Adipose tissue (tissue), 3 donors: ENCODE results near the gene KRT6A. TPM values are rescaled to one million over a fixed set of nuclear protein-coding genes. Genes with fewer than 3 reads are reported as not detected.
"Not testable (repeated sequence)": the region's sequence is repeated elsewhere in the genome, so short reads cannot be mapped to it uniquely, and the experiment has no call there.

Experiments
- H3K27ac ChIP-seq: one replicate; pipeline ENCODE4 v1.5.1; 2013; ENCODE audit warnings: low read depth, low read length
- WGBS, 3 donors: extraction: QIAGEN DNeasy Blood & Tissue Kit; methylation state at CpG; one replicate each; pipeline ENCODE4 v1.1.7; 2013; 5-methylcytosine and 5-hydroxymethylcytosine counted together
- polyA plus RNA-seq, 3 donors: library from polyadenylated mRNA; stranded (reverse); fragments of 200-250 nt; gene quantifications; one replicate each; pipeline ENCODE4 v1.2.3, GENCODE V29; 2013
- donor health status: healthy with polysubstance abuse.
- donor health status: Bipolar disorder and iron deficiency.
- donor health status: healthy.

The KRT6A gene
- polyA plus RNA-seq, 3 donors, result 0.43 to 9.1 TPM; not detected in 1

DNA sequence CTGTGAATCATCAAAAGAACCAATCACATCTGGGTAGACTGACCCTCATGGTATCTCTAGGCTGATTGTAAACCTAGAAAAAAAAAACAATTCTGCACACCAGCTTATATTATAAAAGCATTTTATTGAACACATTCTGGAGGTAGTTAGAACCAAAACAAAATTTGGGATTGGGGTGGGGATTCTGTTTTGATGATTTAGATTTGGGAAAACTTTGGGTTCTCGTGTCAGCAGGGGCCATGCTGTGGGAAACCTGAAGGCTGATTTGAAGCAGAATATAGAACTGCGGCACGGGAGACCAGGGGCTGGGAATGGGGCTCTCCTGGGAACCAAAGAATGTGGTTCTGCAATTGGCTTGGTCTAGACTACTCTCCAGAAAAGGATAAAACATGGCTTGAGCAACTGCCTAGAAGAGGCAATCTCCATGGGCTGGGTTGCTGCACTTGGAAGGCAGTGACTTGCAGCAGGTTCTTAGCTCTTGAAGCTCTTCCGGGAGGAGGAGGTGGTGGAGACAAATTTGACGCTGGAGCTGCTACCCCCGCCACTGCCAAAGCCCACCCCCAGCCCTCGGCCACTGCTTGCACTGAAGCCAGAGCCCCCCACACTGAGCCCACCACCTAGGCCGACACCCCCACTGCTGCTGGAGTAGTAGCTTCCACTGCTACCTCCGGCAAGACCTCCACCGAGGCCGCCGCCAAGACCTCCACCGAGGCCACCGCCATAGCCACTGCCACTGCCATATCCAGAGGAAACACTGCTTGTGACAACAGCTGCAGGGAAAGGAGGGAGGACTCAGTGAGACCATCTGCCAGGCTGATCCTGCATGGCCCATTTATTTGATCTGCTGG lies 21.6 kb upstream of the KRT6A start:
- 89 to 96% (median 93%) methylated on average over 14 of the region's 14 CpGs for WGBS, 3 donors
- no peak overlapping the region for H3K27ac ChIP-seq

DNA sequence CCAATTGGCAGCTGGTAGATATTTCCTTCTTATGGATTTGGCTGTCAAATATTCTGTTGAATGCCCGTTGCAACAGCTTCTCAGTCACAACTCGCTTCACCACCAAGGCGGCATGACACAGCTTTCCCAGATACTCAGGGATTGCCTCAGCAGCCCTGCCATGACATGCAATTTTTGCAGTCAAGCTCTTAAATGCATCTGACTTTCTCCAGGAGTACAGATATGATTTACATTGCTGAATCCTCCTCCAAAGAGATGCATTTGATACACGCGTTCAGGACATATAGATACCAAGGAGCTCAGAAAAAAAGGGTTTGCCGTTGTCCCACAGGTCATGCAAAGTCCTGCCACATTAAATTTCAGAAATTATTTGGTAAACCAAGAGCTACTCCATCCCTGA lies 20.7 kb upstream of the KRT6A start:
- H3K27ac ChIP-seq, result no peak overlapping the region
- 78 to 88% (median 84%) methylated on average over 6 of the region's 6 CpGs for WGBS, 3 donors

DNA sequence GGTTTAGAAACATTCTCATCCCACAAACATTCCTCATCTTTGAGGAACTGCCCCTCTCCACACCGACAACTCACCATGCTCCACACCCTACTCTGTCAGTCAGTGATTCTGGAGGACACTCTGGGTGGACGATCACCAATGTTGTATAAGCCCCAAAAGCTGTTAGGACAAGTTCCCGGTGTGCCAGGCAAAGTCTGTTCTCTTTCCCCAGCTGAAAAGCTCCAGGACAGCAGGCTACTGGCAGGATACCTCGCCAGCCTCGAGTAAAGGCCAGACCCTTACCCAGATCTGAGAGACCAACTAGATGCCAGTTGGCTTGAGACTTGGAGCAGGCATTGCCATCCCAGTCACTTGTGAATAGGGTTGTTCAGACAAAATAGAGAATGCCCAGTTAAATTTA lies 15.2 kb upstream of the KRT6A start:
- 71 to 91% (median 90%) methylated on average over 5 of the region's 5 CpGs for WGBS, 3 donors
- no peak overlapping the region for H3K27ac ChIP-seq

DNA sequence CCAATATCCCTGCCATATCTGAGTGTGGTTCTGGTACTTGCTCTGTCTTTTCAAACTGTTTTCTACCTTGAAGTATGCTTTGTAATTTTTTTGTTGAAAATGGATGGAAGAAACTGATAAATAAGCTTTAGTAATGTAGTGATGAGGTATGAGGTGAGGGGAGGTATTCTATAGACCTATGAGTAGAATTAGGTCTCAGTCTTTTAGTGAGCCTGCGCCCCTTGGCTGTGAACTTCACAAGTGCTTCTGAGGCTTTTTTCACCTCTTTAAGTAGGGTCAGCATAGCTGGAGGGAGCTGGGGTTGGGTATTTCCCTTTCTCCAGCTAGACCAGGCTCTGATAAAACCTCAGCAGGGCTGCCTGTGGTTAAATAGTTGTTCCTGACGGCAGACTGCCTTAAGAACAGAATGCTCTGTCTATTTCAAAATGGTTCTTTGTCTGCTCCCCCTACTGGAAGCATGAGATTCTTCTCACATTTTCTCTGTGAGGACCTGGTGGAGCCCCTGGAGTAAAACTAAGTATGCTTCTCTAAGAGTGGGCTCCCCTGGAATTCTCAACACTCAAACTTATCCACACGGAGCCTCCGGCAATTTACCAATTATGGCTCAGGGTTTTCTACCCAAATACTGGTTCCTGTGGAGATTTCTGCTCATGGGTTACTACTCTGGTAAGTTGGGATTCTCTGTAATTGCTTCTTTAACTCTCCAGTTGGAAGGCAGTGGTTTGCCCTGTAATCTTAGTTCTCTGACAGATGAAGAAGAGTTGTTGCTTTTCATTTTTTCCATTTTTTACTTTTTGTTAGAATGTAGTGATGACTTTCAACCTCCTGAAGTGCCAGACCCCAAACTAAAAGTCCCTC lies 14.0 kb upstream of the KRT6A start:
- no peak overlapping the region for H3K27ac ChIP-seq
- WGBS, 3 donors, result 29 to 38% (median 35%) methylated on average over 4 of the region's 4 CpGs

DNA sequence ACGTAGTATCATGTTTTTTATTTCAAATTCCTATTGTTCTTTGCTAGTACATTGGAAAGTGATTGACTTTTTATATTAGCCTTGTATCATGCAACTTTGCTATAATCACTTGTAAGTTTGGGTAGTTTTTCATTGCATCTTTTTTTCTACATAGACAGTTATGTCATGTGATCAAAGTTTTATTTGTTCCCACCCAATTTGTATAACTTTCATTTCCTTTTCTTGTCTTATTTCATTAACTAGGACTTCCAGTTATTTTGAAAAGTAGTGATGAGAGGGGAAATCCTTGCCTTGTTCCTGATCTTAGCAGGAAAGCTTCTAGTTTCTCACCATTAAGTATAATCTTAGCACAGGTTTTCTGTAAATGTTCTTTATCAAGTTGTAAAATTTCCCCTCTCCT lies 9.8 kb upstream of the KRT6A start:
- H3K27ac ChIP-seq, result no peak overlapping the region
- 82 to 88% (median 85%) methylated on average over 1 of the region's 1 CpG for WGBS, 3 donors

DNA sequence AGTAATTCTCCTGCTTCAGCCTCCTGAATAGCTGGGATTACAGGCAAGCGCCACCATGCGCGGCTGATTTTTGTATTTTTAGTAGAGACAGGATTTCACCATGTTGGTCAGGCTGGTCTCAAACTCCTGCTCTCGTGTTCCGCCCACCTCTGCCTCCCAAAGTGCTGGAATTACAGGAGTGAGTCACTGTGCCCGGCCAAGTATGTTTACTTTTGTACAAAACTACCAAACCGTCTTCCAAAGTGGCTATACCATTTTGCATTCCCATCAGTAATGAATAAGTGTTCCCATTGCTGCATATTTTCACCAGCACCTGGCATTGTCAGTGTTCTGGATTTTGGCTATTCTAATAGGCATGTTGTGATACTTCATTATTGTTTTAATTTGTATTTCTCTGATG lies 8.4 kb upstream of the KRT6A start:
- no peak overlapping the region for H3K27ac ChIP-seq
- 83 to 90% (median 89%) methylated on average over 7 of the region's 7 CpGs for WGBS, 3 donors

DNA sequence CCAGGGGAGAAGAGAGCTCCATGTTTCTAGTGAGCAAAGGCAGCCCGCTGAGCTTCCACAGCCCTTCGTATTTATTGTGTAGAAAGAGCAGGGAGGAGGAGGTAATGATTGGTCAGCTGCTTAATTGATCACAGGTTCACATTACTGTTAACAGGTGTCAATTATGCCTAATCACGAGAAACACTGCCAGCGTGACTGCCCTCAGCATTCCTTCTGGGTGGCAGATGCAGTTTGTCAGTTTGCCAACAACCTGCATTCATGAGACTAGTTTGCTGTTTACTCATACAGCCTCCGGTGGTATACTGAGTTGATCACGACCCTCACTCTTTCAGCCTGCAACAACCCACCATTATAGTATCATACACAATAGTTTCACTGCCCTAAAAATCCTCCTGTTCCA lies 7.5 kb upstream of the KRT6A start:
- WGBS, 3 donors, result 56 to 86% (median 85%) methylated on average over 6 of the region's 6 CpGs
- H3K27ac ChIP-seq, result not testable (repeated sequence)

DNA sequence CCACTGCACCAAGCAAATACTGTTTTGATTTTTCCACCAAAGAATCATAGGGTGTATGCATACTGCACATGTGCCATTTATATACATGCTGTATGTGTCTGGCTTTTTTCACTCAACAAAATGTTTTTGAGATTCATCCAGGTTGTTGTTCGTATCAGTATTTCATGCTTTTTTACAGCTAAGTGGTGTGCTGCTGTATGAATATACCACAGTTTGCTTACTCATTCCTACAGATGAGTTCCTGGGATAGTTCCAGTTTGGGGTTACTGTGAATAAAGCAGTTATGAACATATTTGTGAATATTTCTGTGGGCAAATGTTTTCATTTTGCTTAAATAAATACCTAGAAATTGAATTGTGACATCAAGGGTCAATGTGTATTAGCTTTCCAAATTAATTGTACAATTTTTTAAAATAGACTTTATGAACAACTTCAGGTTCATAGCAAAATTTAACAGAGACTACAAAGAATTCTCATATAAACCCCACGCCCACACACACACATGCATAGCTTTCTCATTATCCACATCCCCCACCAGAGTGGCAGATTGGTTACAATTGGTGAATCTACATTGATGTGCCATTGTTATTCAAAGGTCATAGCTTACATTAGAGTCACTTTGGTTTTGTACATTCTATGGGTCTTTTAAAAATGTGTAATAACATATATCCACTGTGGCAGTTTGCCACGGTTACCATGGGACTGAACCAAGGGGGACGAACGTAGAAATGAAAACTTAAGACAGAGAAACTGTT lies 6.9 kb upstream of the KRT6A start:
- WGBS, 3 donors, result 82 to 84% (median 83%) methylated on average over 5 of the region's 5 CpGs
- no peak overlapping the region for H3K27ac ChIP-seq

DNA sequence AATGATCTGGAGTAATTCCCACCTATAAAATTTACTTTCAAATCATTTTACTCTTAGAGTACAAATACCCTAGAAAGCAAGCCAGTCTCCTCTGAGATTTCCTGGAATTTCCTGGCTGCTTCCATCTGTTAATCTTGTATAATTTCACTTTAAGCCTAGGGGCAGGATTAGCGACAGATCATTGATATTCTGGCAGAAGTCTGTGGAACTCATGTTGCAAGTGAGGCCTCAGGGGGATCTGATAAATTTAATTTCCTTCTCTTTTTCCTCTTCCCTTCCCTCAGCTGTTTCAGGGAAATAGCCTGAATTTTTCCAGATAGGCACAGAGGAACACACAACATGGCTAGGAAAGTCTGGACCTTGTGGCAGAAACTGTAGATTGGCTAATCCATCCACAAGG lies 5.9 kb upstream of the KRT6A start:
- no peak overlapping the region for H3K27ac ChIP-seq
- 47 to 83% (median 58%) methylated on average over 1 of the region's 1 CpG for WGBS, 3 donors

DNA sequence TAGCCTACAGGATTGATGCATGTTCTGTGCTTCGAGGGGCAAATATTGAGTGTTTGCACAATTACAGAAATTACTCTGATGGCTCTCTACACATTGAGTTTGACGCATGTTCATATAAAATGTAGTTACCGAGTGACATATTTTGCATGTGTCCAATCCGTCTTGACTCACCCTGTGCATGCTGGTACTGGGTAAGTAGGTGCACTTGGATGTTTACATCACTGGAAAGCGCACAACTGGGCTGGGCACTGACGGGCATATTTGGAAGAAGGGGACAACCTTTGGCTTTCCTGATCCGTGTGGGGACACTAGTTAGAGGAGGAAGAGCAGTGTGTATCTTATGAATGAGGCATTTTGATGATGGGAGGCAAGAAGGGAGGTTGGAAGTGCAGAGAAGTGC lies 4.9 kb upstream of the KRT6A start:
- H3K27ac ChIP-seq, result no peak overlapping the region
- WGBS, 3 donors, result 80 to 90% (median 87%) methylated on average over 7 of the region's 7 CpGs

DNA sequence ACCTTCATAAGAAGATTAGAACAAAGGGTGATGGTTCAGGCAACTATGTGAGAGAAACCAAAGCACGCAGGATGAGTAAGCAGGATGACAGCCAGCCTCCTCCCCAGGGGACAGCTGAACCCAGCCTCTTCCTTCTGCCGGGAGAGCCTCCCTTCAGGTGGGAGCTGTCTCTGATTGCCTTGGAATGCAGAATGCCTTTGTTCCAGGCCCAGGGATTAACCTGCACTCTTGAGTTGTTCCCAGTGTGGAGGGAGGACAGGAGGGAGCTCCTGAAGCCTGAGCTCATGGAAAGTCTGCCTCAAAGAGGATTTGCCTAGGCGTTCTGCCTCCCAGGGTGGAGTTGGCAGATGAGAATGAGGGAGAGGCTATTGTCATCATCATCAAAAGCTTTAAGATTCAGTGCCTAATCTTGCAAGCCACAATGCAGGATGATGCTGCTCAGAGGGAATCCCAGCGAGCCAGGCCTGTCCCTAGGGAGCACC lies 3.6 kb upstream of the KRT6A start:
- no peak overlapping the region for H3K27ac ChIP-seq
- 54 to 81% (median 54%) methylated on average over 4 of the region's 4 CpGs for WGBS, 3 donors

DNA sequence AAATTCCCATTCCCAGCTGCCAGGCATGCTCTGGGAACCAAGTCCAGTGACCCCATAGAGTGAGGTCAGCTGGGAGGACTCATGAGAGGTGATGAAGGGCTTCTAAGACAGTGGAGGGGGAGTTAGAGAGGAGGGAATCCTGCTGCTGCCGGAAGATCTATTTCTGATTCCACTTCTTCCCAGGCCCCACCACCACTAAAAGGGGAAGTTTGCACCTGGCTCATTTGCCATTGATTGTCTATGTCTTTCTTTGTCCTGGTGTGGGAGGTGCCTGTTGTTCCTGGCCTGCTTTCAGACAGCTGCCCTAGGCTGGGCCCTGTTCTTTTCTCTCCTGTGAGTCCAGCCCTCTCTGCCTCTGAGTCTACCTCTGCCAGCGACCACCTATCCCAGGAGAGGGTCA lies 3.0 kb upstream of the KRT6A start:
- 44 to 70% (median 65%) methylated on average over 2 of the region's 2 CpGs for WGBS, 3 donors
- no peak overlapping the region for H3K27ac ChIP-seq

DNA sequence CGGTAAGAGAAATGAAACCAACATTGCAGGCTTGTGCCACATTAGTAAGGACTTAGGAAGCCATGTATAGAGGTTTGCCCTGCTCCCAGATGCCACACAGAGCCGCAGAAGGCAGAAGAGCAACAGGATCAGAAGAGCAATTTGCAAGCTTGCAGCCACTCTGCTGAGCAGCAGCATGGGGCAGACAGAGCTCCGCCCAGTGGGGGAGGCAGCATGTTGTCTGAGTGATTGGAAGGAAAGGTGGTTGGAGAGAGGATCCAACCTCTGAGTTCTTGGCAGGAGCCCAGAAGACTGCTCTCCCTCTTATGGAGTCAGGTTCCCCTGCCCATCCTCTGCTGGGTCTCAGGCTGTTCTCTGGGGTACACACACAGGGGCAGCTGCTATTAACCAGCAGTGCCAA lies 2.3 kb upstream of the KRT6A start:
- WGBS, 3 donors, result 43 to 49% (median 47%) methylated on average over 3 of the region's 3 CpGs
- no peak overlapping the region for H3K27ac ChIP-seq

DNA sequence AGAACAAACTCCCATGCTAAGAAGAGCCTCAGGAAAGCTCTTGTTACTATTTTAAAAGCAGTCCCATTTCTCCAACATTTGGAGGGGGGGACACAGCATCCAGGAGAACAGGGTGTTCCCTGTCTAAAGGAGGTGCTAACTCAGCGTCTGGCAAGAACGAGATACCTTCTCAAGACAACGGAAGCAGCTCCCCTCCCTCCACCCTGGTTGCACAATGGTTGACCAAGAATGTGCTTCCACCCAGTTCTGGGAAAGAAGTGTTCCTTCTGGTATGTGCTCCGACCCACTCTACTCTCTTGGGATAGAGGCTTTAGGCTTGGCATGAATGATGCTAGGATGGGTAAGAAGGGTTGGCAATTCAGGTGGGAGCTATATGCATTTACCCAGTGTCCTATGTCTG lies 1.5 kb upstream of the KRT6A start:
- no peak overlapping the region for H3K27ac ChIP-seq
- WGBS, 3 donors, result 32 to 52% (median 35%) methylated on average over 4 of the region's 4 CpGs

DNA sequence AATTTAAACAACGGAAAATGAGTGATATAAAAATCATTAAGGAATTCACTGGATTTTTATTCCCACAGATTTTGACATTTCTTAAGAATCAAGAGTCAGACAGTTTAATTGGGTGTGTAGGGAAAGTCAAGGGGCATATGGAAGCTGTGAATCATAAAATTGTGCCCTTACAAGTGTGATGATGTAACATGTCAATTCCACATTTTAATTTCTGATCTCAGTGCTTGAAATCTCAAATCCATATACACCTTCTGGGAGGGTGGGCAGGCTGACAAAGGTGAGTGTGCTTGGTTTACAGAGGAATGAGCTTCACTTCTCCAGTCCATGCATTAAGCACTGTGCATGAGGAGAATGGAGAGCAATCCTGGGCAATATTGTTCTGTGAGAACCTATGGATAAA lies 1.0 kb upstream of the KRT6A start:
- WGBS, 3 donors, result 80 to 90% (median 88%) methylated on average over 1 of the region's 1 CpG
- H3K27ac ChIP-seq, result no peak overlapping the region

DNA sequence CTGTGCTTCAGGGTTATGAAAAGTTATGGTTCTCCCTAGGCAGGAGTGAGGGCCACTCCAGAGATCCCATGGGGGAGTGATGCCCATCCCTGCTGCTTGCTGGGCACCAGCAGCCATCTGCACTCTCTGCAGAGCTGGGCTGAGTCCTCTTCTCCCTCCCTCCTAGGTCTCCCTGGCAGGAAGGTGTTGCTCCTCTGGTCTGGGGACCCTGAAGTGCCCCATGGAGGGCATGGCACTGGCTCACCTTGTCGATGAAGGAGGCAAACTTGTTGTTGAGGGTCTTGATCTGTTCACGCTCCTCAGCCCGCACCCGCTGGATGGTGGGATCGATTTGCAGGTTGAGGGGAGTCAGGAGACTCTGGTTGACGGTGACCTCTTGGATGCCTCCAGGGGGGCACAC lies 652 bp downstream of the KRT6A start:
- 86 to 92% (median 91%) methylated on average over 6 of the region's 6 CpGs for WGBS, 3 donors
- H3K27ac ChIP-seq, result not testable (repeated sequence)

DNA sequence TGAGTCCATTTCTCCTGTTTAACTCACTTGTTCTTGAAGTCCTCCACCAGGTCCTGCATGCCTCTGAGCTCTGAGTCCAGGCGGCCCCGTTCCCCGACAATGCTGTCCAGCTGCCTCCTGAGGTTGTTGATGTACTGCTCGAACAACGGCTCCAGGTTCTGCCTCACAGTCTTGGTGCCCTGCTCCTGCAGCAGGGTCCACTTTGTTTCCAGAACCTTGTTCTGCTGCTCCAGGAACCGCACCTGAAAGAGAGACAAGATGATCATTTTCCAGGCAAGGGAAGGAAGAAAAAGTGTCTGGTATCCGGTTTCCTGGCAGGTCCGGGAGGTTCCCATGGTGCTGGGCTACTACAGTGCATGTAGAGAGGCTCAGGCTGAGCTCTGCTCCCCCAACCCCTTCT lies 1.6 kb downstream of the KRT6A start:
- not testable (repeated sequence) for H3K27ac ChIP-seq
- 82 to 89% (median 88%) methylated on average over 8 of the region's 8 CpGs for WGBS, 3 donors

DNA sequence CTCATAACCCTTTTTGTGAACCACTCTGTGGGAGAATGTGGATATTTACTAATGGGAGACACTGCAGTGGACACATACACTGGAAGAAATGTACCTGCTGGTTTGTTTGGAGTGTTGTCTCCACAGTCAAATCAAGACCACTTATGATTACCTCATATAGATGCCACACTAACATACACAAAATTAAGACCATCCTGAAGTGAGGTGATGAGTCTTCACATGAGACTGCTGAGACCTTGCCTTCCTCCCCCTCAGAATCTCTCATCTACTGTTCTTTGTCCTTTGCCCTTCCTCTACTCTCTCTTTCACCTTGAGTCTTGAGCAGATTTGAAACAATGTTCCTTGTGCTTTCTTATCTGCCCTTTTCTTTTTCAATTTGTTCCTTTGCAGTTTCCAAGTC lies 4.3 kb downstream of the KRT6A start:
- H3K27ac ChIP-seq, result no peak overlapping the region
